ENCODE measurements around the gene DEDD2.

GRCh38 chr19:42177686-42178019 lies 39.8 kb downstream of the DEDD2 start:
- TF ChIP-seq REST (IDR thresholded peaks at IDR 0.05; ENCODE audit: low read depth, low read length): no peak
- TF ChIP-seq EP300 (IDR thresholded peaks at IDR 0.05; ENCODE audit: borderline replicate concordance in 1 of 2, low read depth in 1 of 2, low read length in 1 of 2): no peak
- TF ChIP-seq POLR2AphosphoS5 (IDR thresholded peaks at IDR 0.05; ENCODE audit: low read depth, low read length): no peak
- no peak for TF ChIP-seq FOXJ3 (CRISPR knock-in tag; IDR thresholded peaks at IDR 0.05)
- no peak for TF ChIP-seq JUND (IDR thresholded peaks at IDR 0.05)
- no peak for TF ChIP-seq SMC3 (IDR thresholded peaks at IDR 0.05; ENCODE audit: low read depth, low read length)
- TF ChIP-seq CTCF (IDR thresholded peaks at IDR 0.05): no peak
- TF ChIP-seq IRF3 (IDR thresholded peaks at IDR 0.05; ENCODE audit: low read depth, low read length): no peak
- TF ChIP-seq YY1 (IDR thresholded peaks at IDR 0.05; ENCODE audit: low read depth): no peak
- TF ChIP-seq RAD21 (IDR thresholded peaks at IDR 0.05; ENCODE audit: low read length): no peak
- no peak for TF ChIP-seq USF2 (IDR thresholded peaks at IDR 0.05; ENCODE audit: borderline replicate concordance, low read depth, low read length)
- no peak for TF ChIP-seq RFX5 (IDR thresholded peaks at IDR 0.05; ENCODE audit: low read length)
